ENCODE results near the gene NNMT.

Gene NNMT

DNA sequence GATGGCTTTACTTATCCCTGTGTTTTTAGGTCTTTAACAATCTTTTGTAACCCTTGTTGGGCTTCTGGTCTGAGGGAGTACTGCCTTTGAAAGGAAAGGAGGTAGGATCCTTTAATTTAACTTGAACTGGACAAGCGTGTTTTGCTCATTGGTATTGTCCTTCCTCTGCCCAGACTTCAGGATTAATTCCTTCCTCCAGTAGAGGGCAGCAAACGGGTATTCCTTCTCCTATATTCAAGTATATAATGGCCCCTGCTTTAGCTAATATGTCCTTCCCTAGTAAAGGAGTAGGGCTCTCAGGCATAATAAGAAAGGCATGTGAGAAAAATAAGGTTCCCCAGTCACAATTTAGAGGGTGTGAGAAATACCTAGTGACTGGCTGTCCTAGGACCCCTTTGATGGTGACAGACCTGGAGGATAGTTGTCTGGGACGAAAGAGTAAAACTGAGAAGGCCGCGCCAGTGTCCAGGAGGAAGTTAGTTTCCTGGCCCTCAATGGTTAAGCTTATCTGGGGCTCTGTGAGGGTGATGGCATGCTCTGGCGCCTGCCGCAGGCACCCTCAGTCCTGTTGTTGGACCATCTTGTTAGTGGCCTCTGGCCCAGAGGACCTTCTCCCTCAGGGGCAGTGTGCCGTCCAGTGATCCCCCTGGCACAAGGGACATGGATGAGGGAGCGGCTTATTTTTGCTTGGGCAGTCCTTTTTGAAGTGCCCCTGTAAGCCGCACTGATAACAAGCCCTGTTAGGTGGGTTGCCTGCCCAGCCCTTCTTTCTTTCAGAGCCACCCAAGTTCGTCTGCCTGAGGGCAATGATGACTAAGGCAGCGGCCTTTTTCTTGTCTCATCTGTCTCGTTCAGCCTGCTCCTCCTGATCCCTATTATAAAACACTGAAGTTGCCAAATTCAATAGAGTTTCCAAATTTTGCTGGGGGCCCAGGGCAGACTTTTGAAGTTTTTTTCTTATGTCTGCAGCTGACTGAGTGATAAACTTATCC is 52.3 kb downstream of the NNMT start:
- Histone ChIP-seq H3K4me2 (ENCODE audit: low read length) (no peak overlapping the region), H3K79me2 (no peaks in the 10 kb centered on the region), H3K4me3 (ENCODE audit: low read depth, low read length) (no peak overlapping the region), H3K36me3 (ENCODE audit: control insufficient read depth, insufficient read depth, low read length) (no peaks in the 10 kb centered on the region), H3K27me3 (ENCODE audit: control insufficient read depth, insufficient read depth, low read length) (no peaks in the 10 kb centered on the region), H2AFZ (no peak overlapping the region), H3K9ac (no peak overlapping the region), H3K4me1 (no peaks in the 10 kb centered on the region), H3K27ac (no peak overlapping the region), H3K9me3 (ENCODE audit: control insufficient read depth, low read length) (no peaks in the 10 kb centered on the region)
- TF ChIP-seq, protein P1, sequence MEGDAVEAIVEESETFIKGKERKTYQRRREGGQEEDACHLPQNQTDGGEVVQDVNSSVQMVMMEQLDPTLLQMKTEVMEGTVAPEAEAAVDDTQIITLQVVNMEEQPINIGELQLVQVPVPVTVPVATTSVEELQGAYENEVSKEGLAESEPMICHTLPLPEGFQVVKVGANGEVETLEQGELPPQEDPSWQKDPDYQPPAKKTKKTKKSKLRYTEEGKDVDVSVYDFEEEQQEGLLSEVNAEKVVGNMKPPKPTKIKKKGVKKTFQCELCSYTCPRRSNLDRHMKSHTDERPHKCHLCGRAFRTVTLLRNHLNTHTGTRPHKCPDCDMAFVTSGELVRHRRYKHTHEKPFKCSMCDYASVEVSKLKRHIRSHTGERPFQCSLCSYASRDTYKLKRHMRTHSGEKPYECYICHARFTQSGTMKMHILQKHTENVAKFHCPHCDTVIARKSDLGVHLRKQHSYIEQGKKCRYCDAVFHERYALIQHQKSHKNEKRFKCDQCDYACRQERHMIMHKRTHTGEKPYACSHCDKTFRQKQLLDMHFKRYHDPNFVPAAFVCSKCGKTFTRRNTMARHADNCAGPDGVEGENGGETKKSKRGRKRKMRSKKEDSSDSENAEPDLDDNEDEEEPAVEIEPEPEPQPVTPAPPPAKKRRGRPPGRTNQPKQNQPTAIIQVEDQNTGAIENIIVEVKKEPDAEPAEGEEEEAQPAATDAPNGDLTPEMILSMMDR (IDR thresholded peaks at IDR 0.05): peak; percentile 46

DNA sequence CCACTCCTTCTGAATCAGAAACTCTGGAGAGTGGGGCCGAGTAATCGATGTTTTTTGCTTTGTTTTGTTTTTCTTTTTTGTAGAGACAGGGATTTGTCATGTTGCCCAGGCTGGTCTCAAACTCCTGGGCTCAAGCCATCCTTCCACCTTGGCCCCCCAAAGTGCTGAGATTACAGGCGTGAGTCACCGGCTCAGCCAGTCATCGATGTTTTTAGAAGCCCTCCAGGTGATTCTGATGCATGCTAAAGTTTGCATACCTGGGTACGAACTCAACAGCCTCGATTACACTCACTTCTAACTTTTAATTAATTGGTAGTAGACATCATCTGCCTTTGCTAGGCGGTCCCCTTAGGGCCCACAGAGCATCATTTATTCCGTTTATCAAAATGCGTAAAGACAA is 53.8 kb downstream of the NNMT start:
- Histone ChIP-seq H3K4me3 (ENCODE audit: low read depth, low read length) (no peak overlapping the region), H3K27ac (no peak overlapping the region), H3K4me2 (ENCODE audit: low read length) (no peak overlapping the region), H3K4me1 (no peaks in the 10 kb centered on the region), H3K9me3 (ENCODE audit: control insufficient read depth, low read length) (no peaks in the 10 kb centered on the region), H3K9ac (no peak overlapping the region), H3K36me3 (ENCODE audit: control insufficient read depth, insufficient read depth, low read length) (no peaks in the 10 kb centered on the region), H3K79me2 (no peaks in the 10 kb centered on the region), H2AFZ (no peak overlapping the region), H3K27me3 (ENCODE audit: control insufficient read depth, insufficient read depth, low read length) (no peaks in the 10 kb centered on the region)
- TF ChIP-seq, protein P1 (IDR thresholded peaks at IDR 0.05): no peak

DNA sequence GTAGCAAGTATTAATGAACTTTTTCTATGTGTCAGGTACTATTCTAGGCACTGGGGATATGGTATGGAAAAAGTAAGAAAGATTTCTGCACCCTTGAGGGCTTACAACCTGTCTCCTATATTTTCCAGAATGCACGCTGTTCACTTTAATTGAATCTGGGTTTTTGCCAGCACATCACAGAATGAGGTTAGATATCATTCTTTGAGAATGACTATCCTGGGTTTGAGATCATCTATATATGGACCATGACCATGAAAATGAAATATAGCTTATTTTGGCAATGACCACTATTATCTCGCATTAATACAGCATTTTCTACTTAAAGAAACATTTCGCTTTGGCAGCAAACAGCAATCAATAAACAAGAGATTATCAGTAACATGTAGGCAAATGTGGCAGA is 57.2 kb downstream of the NNMT start:
- H2AFZ ChIP-seq: no peak overlapping the region
- TF ChIP-seq, protein P1 (IDR thresholded peaks at IDR 0.05): no peak
- H3K4me1 ChIP-seq: no peaks in the 10 kb centered on the region
- no peak overlapping the region for H3K27ac ChIP-seq
- no peak overlapping the region for H3K4me3 ChIP-seq (ENCODE audit: low read depth, low read length)
- no peaks in the 10 kb centered on the region for H3K27me3 ChIP-seq (ENCODE audit: control insufficient read depth, insufficient read depth, low read length)
- H3K9ac ChIP-seq: no peak overlapping the region
- H3K9me3 ChIP-seq (ENCODE audit: control insufficient read depth, low read length): no peaks in the 10 kb centered on the region
- no peaks in the 10 kb centered on the region for H3K79me2 ChIP-seq
- no peaks in the 10 kb centered on the region for H3K36me3 ChIP-seq (ENCODE audit: control insufficient read depth, insufficient read depth, low read length)
- no peak overlapping the region for H3K4me2 ChIP-seq (ENCODE audit: low read length)

DNA sequence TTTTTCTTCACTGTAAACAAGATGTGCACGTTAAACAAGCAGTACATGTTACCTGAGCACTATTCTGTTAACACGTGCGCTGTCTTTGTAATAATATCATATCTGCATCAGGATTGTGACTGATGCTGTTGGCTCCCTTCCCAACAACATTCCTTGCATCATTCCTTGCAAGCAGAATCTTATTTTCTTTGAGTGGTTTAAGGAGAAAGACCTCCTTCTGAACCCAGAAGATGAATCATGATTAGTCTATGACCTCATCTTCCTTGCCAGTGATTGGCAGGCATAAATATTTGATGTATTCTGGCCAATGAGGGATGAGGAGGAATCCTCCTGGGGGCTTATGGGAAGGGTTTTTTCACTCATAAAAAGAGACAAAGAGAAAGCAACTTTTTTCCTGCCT is 57.9 kb downstream of the NNMT start:
- H3K4me1 ChIP-seq: no peaks in the 10 kb centered on the region
- no peak overlapping the region for H3K4me2 ChIP-seq (ENCODE audit: low read length)
- H3K36me3 ChIP-seq (ENCODE audit: control insufficient read depth, insufficient read depth, low read length): no peaks in the 10 kb centered on the region
- TF ChIP-seq, protein P1 (IDR thresholded peaks at IDR 0.05): no peak
- H3K9me3 ChIP-seq (ENCODE audit: control insufficient read depth, low read length): no peaks in the 10 kb centered on the region
- H3K9ac ChIP-seq: no peak overlapping the region
- no peaks in the 10 kb centered on the region for H3K79me2 ChIP-seq
- no peak overlapping the region for H3K4me3 ChIP-seq (ENCODE audit: low read depth, low read length)
- H3K27ac ChIP-seq: no peak overlapping the region
- H2AFZ ChIP-seq: no peak overlapping the region
- no peaks in the 10 kb centered on the region for H3K27me3 ChIP-seq (ENCODE audit: control insufficient read depth, insufficient read depth, low read length)
